Measurements from ENCODE around the gene MAN1C1. TPM values are rescaled to one million over a fixed set of nuclear protein-coding genes. Genes with fewer than 3 reads are reported as not detected.

Gene MAN1C1
- total and polyA plus RNA-seq, 9 of the 15 experiments (the other 6 are each of a cell fraction or from before 2014, with no cell fraction given), result 0.04 to 0.44 (median 0.10) TPM; not detected in 3

DNA sequence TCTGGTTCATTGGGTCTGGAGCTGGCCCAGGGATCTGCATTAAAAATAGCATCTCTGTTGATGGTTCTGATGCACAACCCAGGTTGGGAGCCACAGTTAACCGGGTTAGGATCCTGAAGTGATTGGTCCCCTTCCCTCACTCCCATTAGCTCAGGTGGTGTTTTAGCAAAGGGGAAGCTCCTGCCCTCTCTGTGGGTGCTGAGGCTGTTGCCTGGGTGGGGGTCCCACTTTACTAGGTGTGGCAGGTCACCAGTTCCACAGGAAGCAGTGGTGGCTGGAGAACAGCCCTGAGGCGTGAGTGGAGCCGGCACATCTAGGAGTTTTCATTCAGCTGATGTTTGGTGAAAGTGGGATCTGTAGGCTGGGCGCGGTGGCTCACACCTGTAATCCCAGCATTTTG lies 86.5 kb downstream of the MAN1C1 start:
- CTCF ChIA-PET (ENCODE audit: low intra/inter-chr PET ratio), result no interaction called here

More for the DNA sequence above, 86.5 kb downstream of the MAN1C1 start:
- DNase-seq (ENCODE audit: extremely low read depth in 1 of 4, low spot score in 3 of 4), result no peak
- ATAC-seq, result no peak
- Histone ChIP-seq H3K4me2 (ENCODE audit: insufficient read depth, low read length) (no peak overlapping the region), H3K27ac (ENCODE audit: extremely low read depth, low read depth, low read length) (no peak overlapping the region), H3K79me2 (ENCODE audit: control insufficient read depth, insufficient read depth, low read length) (no peaks in the 10 kb centered on the region), H3K9me3 (replicated peaks; ENCODE audit: control insufficient read depth, insufficient read depth, low read depth, low read length) (no peaks in the 10 kb centered on the region), H4K20me1 (replicated peaks; ENCODE audit: control insufficient read depth, insufficient read depth, low read length) (no peaks in the 10 kb centered on the region), H3K9me1 (ENCODE audit: control insufficient read depth, insufficient read depth, low read length) (no peaks in the 10 kb centered on the region), H3K4me3 (no peak overlapping the region), H3K9ac (ENCODE audit: insufficient read depth in 1 of 2, low read depth in 2 of 2, low read length in 2 of 2) (no peak overlapping the region), H3K4me1 (replicated peaks in 1 of 2; ENCODE audit: control insufficient read depth in 2 of 2, insufficient read depth in 2 of 2, low read length in 2 of 2) (peaks cover 6 to 8% of the 10 kb centered on the region in 2 experiments; a peak in 4 of 5 replicates), H2AFZ (ENCODE audit: low read depth, low read length) (no peak overlapping the region), H3K27me3 (ENCODE audit: control insufficient read depth in 2 of 2, insufficient read depth in 2 of 2, low read length in 2 of 2) (peaks cover 53 to 70% of the 10 kb centered on the region in 2 experiments), H3K36me3 (ENCODE audit: control insufficient read depth, insufficient read depth, low read length) (no peaks in the 10 kb centered on the region)
- intact Hi-C loops (cut with micrococcal nuclease), result no loop called here
- BruUV-seq (replicated peaks), result no TSS peak
- POLR2A ChIA-PET, result interaction anchor here (0.6 to 1.9 kb wide), 3 partner anchors 11 to 27 kb away, joined by 3 to 4 read pairs (median 4); no protein-coding TSS in a partner anchor
- in situ Hi-C loops (cut with MboI), result no loop called here
- no peak for FAIRE-seq
- WGBS (ENCODE audit: insufficient coverage, low coverage, missing lambda C conversion rate), result 9% methylated on average over 5 of the region's 5 CpGs
- no peak for TF ChIP-seq NR1H2 (CRISPR knock-in tag; IDR thresholded peaks at IDR 0.05)
- TF ChIP-seq RERE (CRISPR knock-in tag; IDR thresholded peaks at IDR 0.05; ENCODE audit: borderline replicate concordance), result no peak
- no peak for TF ChIP-seq HLTF (IDR thresholded peaks at IDR 0.05)
- no peak for TF ChIP-seq ZNF444 (CRISPR knock-in tag; IDR thresholded peaks at IDR 0.05)
- no peak for TF ChIP-seq RBM25 (IDR thresholded peaks at IDR 0.05; ENCODE audit: low read depth, low read length, severe bottlenecking)
- TF ChIP-seq FOXA3 (CRISPR knock-in tag; conservative IDR thresholded peaks at IDR 0.05 in 1 of 2, IDR thresholded peaks at IDR 0.05 in 1 of 2), result no peak
- no peak for TF ChIP-seq ILK (tag; IDR thresholded peaks at IDR 0.05; ENCODE audit: borderline replicate concordance, low read depth)
- TF ChIP-seq MEF2A (IDR thresholded peaks at IDR 0.05; ENCODE audit: control insufficient read depth, low read depth, low read length), result no peak
- TF ChIP-seq, protein P1, sequence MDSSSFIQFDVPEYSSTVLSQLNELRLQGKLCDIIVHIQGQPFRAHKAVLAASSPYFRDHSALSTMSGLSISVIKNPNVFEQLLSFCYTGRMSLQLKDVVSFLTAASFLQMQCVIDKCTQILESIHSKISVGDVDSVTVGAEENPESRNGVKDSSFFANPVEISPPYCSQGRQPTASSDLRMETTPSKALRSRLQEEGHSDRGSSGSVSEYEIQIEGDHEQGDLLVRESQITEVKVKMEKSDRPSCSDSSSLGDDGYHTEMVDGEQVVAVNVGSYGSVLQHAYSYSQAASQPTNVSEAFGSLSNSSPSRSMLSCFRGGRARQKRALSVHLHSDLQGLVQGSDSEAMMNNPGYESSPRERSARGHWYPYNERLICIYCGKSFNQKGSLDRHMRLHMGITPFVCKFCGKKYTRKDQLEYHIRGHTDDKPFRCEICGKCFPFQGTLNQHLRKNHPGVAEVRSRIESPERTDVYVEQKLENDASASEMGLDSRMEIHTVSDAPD (CRISPR knock-in tag; IDR thresholded peaks at IDR 0.05), result no peak
- no peak for TF ChIP-seq SPI1 (IDR thresholded peaks at IDR 0.05; ENCODE audit: borderline replicate concordance, low read depth, low read length)
- no peak for TF ChIP-seq ZNF644 (tag; IDR thresholded peaks at IDR 0.05; ENCODE audit: low read depth)
- no peak for TF ChIP-seq POLR2AphosphoS2 (IDR thresholded peaks at IDR 0.05; ENCODE audit: low read length)
- TF ChIP-seq, protein P2, sequence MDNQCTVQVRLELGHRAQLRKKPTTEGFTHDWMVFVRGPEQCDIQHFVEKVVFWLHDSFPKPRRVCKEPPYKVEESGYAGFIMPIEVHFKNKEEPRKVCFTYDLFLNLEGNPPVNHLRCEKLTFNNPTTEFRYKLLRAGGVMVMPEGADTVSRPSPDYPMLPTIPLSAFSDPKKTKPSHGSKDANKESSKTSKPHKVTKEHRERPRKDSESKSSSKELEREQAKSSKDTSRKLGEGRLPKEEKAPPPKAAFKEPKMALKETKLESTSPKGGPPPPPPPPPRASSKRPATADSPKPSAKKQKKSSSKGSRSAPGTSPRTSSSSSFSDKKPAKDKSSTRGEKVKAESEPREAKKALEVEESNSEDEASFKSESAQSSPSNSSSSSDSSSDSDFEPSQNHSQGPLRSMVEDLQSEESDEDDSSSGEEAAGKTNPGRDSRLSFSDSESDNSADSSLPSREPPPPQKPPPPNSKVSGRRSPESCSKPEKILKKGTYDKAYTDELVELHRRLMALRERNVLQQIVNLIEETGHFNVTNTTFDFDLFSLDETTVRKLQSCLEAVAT (IDR thresholded peaks at IDR 0.05), result no peak
- TF ChIP-seq MAFK (IDR thresholded peaks at IDR 0.05; ENCODE audit: low read length), result no peak
- TF ChIP-seq ZNF184 (CRISPR knock-in tag; IDR thresholded peaks at IDR 0.05), result no peak
